Bronchial epithelial cell (primary cell): ENCODE results near the gene CDKL1. TPM values are rescaled to one million over a fixed set of nuclear protein-coding genes. Genes with fewer than 3 reads are reported as not detected.

Source experiments
- DNase-seq: peaks from one replicate; pipeline ENCODE4 v3.0.0-alpha.2; 2010; ENCODE audit warnings: low read depth
- FAIRE-seq: peaks from 2 replicates; lab custom pipeline; 2011; peaks lifted over from hg19 to GRCh38; lab: Jason Lieb, UNC
- H3K27me3 ChIP-seq: 2 replicates; pipeline ENCODE4 v1.5.1; 2011; ENCODE audit warnings: low read length; ENCODE audit not compliant: control insufficient read depth, insufficient read depth
- H3K36me3 ChIP-seq: 2 replicates; pipeline ENCODE4 v1.5.1; 2011; ENCODE audit warnings: low read length; ENCODE audit not compliant: control insufficient read depth, insufficient read depth
- H3K4me3 ChIP-seq: 2 replicates; pipeline ENCODE4 v1.5.1; 2011; ENCODE audit warnings: mild to moderate bottlenecking, low read depth, low read length, control low read depth
- CTCF ChIP-seq: IDR thresholded peaks from 2 replicates; pipeline ENCODE4 v1.5.1; 2011; ENCODE audit warnings: mild to moderate bottlenecking, moderate library complexity, low read length, control low read depth, inconsistent platforms; ENCODE audit not compliant: insufficient read depth, severe bottlenecking
- total RNA-seq: library from RNA; depleted of rRNA; stranded (reverse); fragments of >200 nt; gene quantifications from 2 replicates; pipeline ENCODE4 v1.2.1, GENCODE V29; 2014

The CDKL1 gene
- total RNA-seq, 1 donor from 2014 or later, result 4.5 TPM

- Histone ChIP-seq H3K4me3 (no peak overlapping the region), H3K27me3 (no peaks in the 10 kb centered on the region), H3K36me3 (no peaks in the 10 kb centered on the region)
- TF ChIP-seq CTCF, result no peak
- FAIRE-seq (no peak), DNase-seq (no peak)
Measured at GRCh38 chr14:50340045-50340444, 56.6 kb downstream of the CDKL1 start.

- H3K36me3 ChIP-seq, result no peaks in the 10 kb centered on the region
- DNase-seq (no peak), FAIRE-seq (no peak)
- H3K4me3 ChIP-seq, result no peak overlapping the region
- H3K27me3 ChIP-seq, result no peaks in the 10 kb centered on the region
- TF ChIP-seq CTCF, result no peak
Measured at GRCh38 chr14:50339178-50339804, 57.4 kb downstream of the CDKL1 start.

DNA sequence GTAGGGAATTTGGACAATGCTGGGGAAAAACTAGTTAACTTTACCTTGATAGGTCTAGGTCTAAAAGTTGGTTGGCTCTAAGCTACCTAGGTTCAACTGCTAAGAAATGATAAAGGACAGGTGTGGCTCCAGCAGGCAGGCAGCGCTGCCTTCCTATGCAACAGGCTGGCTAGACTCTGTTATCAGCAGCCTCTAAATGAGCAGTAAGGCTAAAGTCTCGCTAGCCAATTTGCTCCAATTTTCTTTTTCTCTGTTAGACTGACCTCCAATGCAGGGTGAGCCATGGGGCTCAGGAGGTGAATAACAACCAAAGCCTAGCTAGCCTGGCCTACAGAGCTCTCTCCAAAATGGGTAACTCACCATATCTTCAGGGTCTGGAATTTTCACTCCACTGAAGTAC lies 58.1 kb downstream of the CDKL1 start:
- DNase-seq (no peak), FAIRE-seq (no peak)
- H3K4me3 ChIP-seq, result no peak overlapping the region
- no peak for TF ChIP-seq CTCF
- no peaks in the 10 kb centered on the region for H3K27me3 ChIP-seq
- no peaks in the 10 kb centered on the region for H3K36me3 ChIP-seq

- no peaks in the 10 kb centered on the region for H3K27me3 ChIP-seq
- no peak for FAIRE-seq
- H3K36me3 ChIP-seq, result no peaks in the 10 kb centered on the region
- no peak overlapping the region for H3K4me3 ChIP-seq
- no peak for TF ChIP-seq CTCF
- DNase-seq, result no peak
Measured at GRCh38 chr14:50335989-50336824, 60.5 kb downstream of the CDKL1 start.

DNA sequence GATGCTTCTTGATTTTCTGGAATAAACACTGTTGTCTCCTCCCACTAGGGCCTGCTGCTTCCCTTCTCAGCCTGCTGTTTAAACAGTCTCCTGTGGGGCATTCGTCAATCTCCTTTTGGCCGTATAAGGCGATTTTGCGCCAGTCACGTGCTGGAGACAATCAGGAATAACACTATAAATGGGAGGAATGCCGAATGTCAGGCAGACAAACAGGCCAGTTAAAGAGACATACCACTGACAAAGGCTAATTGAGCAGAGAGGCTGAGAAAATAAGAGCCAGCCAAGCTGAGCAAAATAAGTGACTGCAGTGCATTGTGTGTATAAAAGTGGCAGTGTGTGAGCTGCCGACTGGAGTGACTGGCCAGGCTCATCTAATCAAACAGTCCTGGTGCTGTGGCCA lies 61.3 kb downstream of the CDKL1 start:
- TF ChIP-seq CTCF, result no peak
- Histone ChIP-seq H3K4me3 (no peak overlapping the region), H3K27me3 (no peaks in the 10 kb centered on the region), H3K36me3 (peaks cover 1% of the 10 kb centered on the region)
- FAIRE-seq, result no peak
- no peak for DNase-seq
